ENCODE measurements around the gene ZFP36L1. TPM values are rescaled to one million over a fixed set of nuclear protein-coding genes. Genes with fewer than 3 reads are reported as not detected.

The ZFP36L1 gene
- total RNA-seq, 1 experiment from 2014 or later, result 304 TPM

GRCh38 chr14:68798621-68799020 is 5.8 kb upstream of the ZFP36L1 start:
- CTCF ChIA-PET, result no interaction called here

More at GRCh38 chr14:68798621-68799020, 5.8 kb upstream of the ZFP36L1 start:
- no peak overlapping the region for H3K4me3 ChIP-seq (replicated peaks in 1 of 2; ENCODE audit: low read depth in 1 of 2, low read length in 2 of 2)
- no peak overlapping the region for H3K4me2 ChIP-seq (ENCODE audit: low read length)
- H3K27me3 ChIP-seq (ENCODE audit: insufficient read depth, low read length), result no peaks in the 10 kb centered on the region
- intact Hi-C loops (cut with micrococcal nuclease), result no loop called here
- ChIA-PET POLR2A (no interaction called here), RAD21 (ENCODE audit: low non-redundant PET in 1 of 2, low total read pairs in 2 of 2, uncharacterized antibody in 2 of 2, unreplicated experiment in 2 of 2) (no interaction called here)
- H3K27ac ChIP-seq (ENCODE audit: low read depth, low read length), result no peak overlapping the region
- no peaks in the 10 kb centered on the region for H3K9me2 ChIP-seq (ENCODE audit: insufficient read depth)
- peaks cover 0 to 6% of the 10 kb centered on the region in 2 experiments; a peak in 1 of 4 replicates for H3K9me3 ChIP-seq (ENCODE audit: control insufficient read depth in 1 of 2, insufficient read depth in 1 of 2, low read depth in 1 of 2, low read length in 2 of 2)
- peaks cover 27 to 45% of the 10 kb centered on the region in 2 experiments for H3K4me1 ChIP-seq (ENCODE audit: control insufficient read depth in 1 of 2, insufficient read depth in 2 of 2, low read length in 2 of 2)
- TF ChIP-seq CEBPB (IDR thresholded peaks at IDR 0.05; ENCODE audit: low read depth), result no peak
- no peak for TF ChIP-seq RAD21 (IDR thresholded peaks at IDR 0.05; ENCODE audit: low read depth)
- no peak for TF ChIP-seq CTCF (IDR thresholded peaks at IDR 0.05 in 2 of 3, conservative IDR thresholded peaks at IDR 0.05 in 1 of 3; ENCODE audit: borderline replicate concordance in 1 of 3, insufficient read depth in 1 of 3, low read depth in 2 of 3, low read length in 2 of 3)
- no peak for TF ChIP-seq ZNF274 (IDR thresholded peaks at IDR 0.05; ENCODE audit: low read depth, low read length)
- TF ChIP-seq SRF (IDR thresholded peaks at IDR 0.05; ENCODE audit: low read depth), result no peak
- no peak for TF ChIP-seq ZFX (IDR thresholded peaks at IDR 0.05)
- no peak for TF ChIP-seq MAX (IDR thresholded peaks at IDR 0.05)
- TF ChIP-seq ELF1 (IDR thresholded peaks at IDR 0.05; ENCODE audit: borderline replicate concordance, low read depth), result no peak
- TF ChIP-seq YY1 (IDR thresholded peaks at IDR 0.05; ENCODE audit: extremely low read depth, insufficient replicate concordance, low read depth, low read length), result no peak
- TF ChIP-seq EGR1 (IDR thresholded peaks at IDR 0.05; ENCODE audit: low read depth), result no peak
- TF ChIP-seq FOSL1 (IDR thresholded peaks at IDR 0.05; ENCODE audit: low read depth), result no peak
- no peak for TF ChIP-seq ATF3 (IDR thresholded peaks at IDR 0.05)
- TF ChIP-seq JUND (IDR thresholded peaks at IDR 0.05), result no peak
- TF ChIP-seq SIN3A (IDR thresholded peaks at IDR 0.05; ENCODE audit: low read depth), result no peak
- no peak for TF ChIP-seq REST (IDR thresholded peaks at IDR 0.05; ENCODE audit: low read depth)
- no peak for TF ChIP-seq EZH2phosphoT487 (IDR thresholded peaks at IDR 0.05; ENCODE audit: borderline replicate concordance)
- no peak for TF ChIP-seq POLR2AphosphoS5 (IDR thresholded peaks at IDR 0.05; ENCODE audit: low read depth, low read length)
- no peak for TF ChIP-seq SP1 (IDR thresholded peaks at IDR 0.05; ENCODE audit: low read depth)
- H3K9ac ChIP-seq (ENCODE audit: low read length), result no peak overlapping the region
- DNase-seq (ENCODE audit: low read depth, low spot score) (no peak), ATAC-seq (no peak)
- no peaks in the 10 kb centered on the region for H4K20me1 ChIP-seq (ENCODE audit: insufficient read depth)
- no peaks in the 10 kb centered on the region for H3K36me3 ChIP-seq (ENCODE audit: control insufficient read depth in 1 of 2, insufficient read depth in 2 of 2, low read length in 2 of 2)
- BruUV-seq (replicated peaks), result no TSS peak
- no peak overlapping the region for H2AFZ ChIP-seq (ENCODE audit: low read depth, low read length, poor library complexity, severe bottlenecking)
- peaks cover 25% of the 10 kb centered on the region for H3K79me2 ChIP-seq (ENCODE audit: insufficient read depth, low read length)
